Activated CD4-positive, alpha-beta memory T cell treated with anti-CD3 and anti-CD28 coated beads, Interleukin-2, amount 10 ng/mL, durations not matched to agents 7 days and 5 days (primary cell): ENCODE measurements around the gene SLX4IP. TPM values are rescaled to one million over a fixed set of nuclear protein-coding genes. Genes with fewer than 3 reads are reported as not detected.
A peak's percentile ranks its signal among the peaks of the same experiment; 100 is the strongest.

Experiments used
- CTCF ChIA-PET: fragments of 350-600 bp; sonication (Branson Sonifier 250); formaldehyde crosslinking; loops from one replicate; lab custom pipeline; 2021; ENCODE audit warnings: antibody characterized with exemption, inconsistent platforms; lab: Charles Lee
- POLR2A ChIA-PET: fragments of 350-600 bp; sonication (Branson Sonifier 250); formaldehyde crosslinking; loops from one replicate; lab custom pipeline; 2021; ENCODE audit warnings: antibody characterized with exemption; lab: Charles Lee
- DNase-seq: peaks from one replicate; pipeline ENCODE4 v3.0.0-alpha.2; 2020
- H3K27ac Mint-ChIP-seq: one replicate; pipeline ENCODE4 v1.8.0; 2021; ENCODE audit warnings: mild to moderate bottlenecking, mixed read lengths
- H3K27me3 Mint-ChIP-seq: one replicate; pipeline ENCODE4 v1.8.0; 2021; ENCODE audit warnings: mixed read lengths
- H3K36me3 Mint-ChIP-seq: one replicate; pipeline ENCODE4 v1.8.0; 2021; ENCODE audit warnings: low read depth, mixed read lengths
- H3K4me1 Mint-ChIP-seq: one replicate; pipeline ENCODE4 v1.8.0; 2021; ENCODE audit warnings: mixed read lengths
- H3K4me3 Mint-ChIP-seq: one replicate; pipeline ENCODE4 v1.8.0; 2021; ENCODE audit warnings: mild to moderate bottlenecking, mixed read lengths
- H3K9me3 Mint-ChIP-seq: one replicate; pipeline ENCODE4 v1.8.0; 2021; ENCODE audit warnings: mixed read lengths
- total RNA-seq, 2 experiments: library from RNA; stranded (reverse); gene quantifications; one replicate each; pipeline ENCODE4 v1.2.3, GENCODE V29; 2021

SLX4IP gene
- total RNA-seq, 2 experiments from 2014 or later = 6.2 TPM

GRCh38 chr20:10433014-10433622 is 2.0 kb upstream of the SLX4IP start:
- Mint-ChIP-seq H3K4me3 (peak overlapping the region; percentile 86), H3K36me3 (peaks cover 8% of the 10 kb centered on the region), H3K9me3 (no peaks in the 10 kb centered on the region), H3K27me3 (no peaks in the 10 kb centered on the region), H3K4me1 (peaks cover 71% of the 10 kb centered on the region), H3K27ac (peak overlapping the region; percentile 91)
- POLR2A ChIA-PET = interaction anchor here (0.9 to 3.0 kb wide), 7 partner anchors 12 to 835 kb away, joined by 3 to 33 read pairs (median 11); no protein-coding TSS in a partner anchor
- CTCF ChIA-PET = interaction anchor here (0.9 to 3.2 kb wide), 3 partner anchors 8 to 78 kb away, joined by 3 to 20 read pairs (median 4); no protein-coding TSS in a partner anchor
- DNase-seq = no peak

GRCh38 chr20:10433623-10434466 is 1.3 kb upstream of the SLX4IP start, which contains the start of gene MKKS:
TSS of gene MKKS (minus strand) at chr20:10434222. CDS start at chr20:10413514, 20,708 bp downstream.
- POLR2A ChIA-PET = interaction anchor here (0.9 to 3.0 kb wide), 15 partner anchors 9 to 834 kb away, joined by 3 to 33 read pairs (median 6); partner anchors contain the start of genes ANKEF1 and JAG1
- Mint-ChIP-seq H3K4me3 (peak within 1 kb of the TSS; percentile 86), H3K27ac (peak within 1 kb of the TSS; percentile 91), H3K9me3 (no peaks in the 10 kb centered on the region), H3K27me3 (no peaks in the 10 kb centered on the region), H3K4me1 (peaks cover 74% of the 10 kb centered on the region), H3K36me3 (peaks cover 8% of the 10 kb centered on the region)
- peak; percentile 86 for DNase-seq
- CTCF ChIA-PET = interaction anchor here (0.9 to 3.2 kb wide), 8 partner anchors 8 to 817 kb away, joined by 3 to 20 read pairs (median 3); partner anchors contain the start of gene ANKEF1

GRCh38 chr20:10434467-10434831 is 656 bp upstream of the SLX4IP start:
- Mint-ChIP-seq H3K4me3 (peak overlapping the region; percentile 86), H3K27me3 (no peaks in the 10 kb centered on the region), H3K9me3 (no peaks in the 10 kb centered on the region), H3K36me3 (peaks cover 8% of the 10 kb centered on the region), H3K4me1 (peaks cover 69% of the 10 kb centered on the region), H3K27ac (peak overlapping the region; percentile 91)
- ChIA-PET POLR2A (interaction anchor here (0.9 to 3.0 kb wide), 15 partner anchors 10 to 400 kb away, joined by 3 to 33 read pairs (median 6); partner anchors contain the start of genes ANKEF1 and JAG1), CTCF (interaction anchor here (0.9 to 3.2 kb wide), 8 partner anchors 9 to 818 kb away, joined by 3 to 20 read pairs (median 3); partner anchors contain the start of gene ANKEF1)
- peak; percentile 79 for DNase-seq

- Mint-ChIP-seq H3K9me3 (no peaks in the 10 kb centered on the region), H3K4me1 (peaks cover 58% of the 10 kb centered on the region), H3K36me3 (peaks cover 8% of the 10 kb centered on the region), H3K27me3 (no peaks in the 10 kb centered on the region), H3K27ac (no peak overlapping the region), H3K4me3 (peak overlapping the region; percentile 41)
- no peak for DNase-seq
- POLR2A ChIA-PET = interaction anchor here (0.9 to 3.0 kb wide), 4 partner anchors 9 to 238 kb away, joined by 3 to 19 read pairs (median 4); partner anchors contain the start of gene JAG1
- CTCF ChIA-PET = interaction anchor here (1.0 to 3.2 kb wide), 4 partner anchors 9 to 11 kb away, joined by 3 to 20 read pairs (median 4); no protein-coding TSS in a partner anchor
These were observed 1.1 kb downstream of the SLX4IP start for GRCh38 chr20:10436053-10436699.

GRCh38 chr20:10438217-10438616 is 3.1 kb downstream of the SLX4IP start:
- Mint-ChIP-seq H3K27ac (peak overlapping the region; percentile 39), H3K9me3 (no peaks in the 10 kb centered on the region), H3K36me3 (peaks cover 11% of the 10 kb centered on the region), H3K4me3 (peak overlapping the region; percentile 4), H3K27me3 (no peaks in the 10 kb centered on the region), H3K4me1 (peaks cover 46% of the 10 kb centered on the region)
- POLR2A ChIA-PET = no interaction called here
- CTCF ChIA-PET = interaction anchor here (1.0 kb wide), 1 partner anchor 11 kb away, joined by 4 read pairs; no protein-coding TSS in a partner anchor
- no peak for DNase-seq

GRCh38 chr20:10443936-10444335 is 8.8 kb downstream of the SLX4IP start:
- no peak overlapping the region for H3K27ac Mint-ChIP-seq
- H3K27me3 Mint-ChIP-seq = no peaks in the 10 kb centered on the region
- H3K4me1 Mint-ChIP-seq = peaks cover 35% of the 10 kb centered on the region
- POLR2A ChIA-PET = interaction anchor here (3.6 kb wide), 1 partner anchor 9 kb away, joined by 19 read pairs; the partner anchor contains the start of genes MKKS and SLX4IP
- no peak for DNase-seq
- CTCF ChIA-PET = interaction anchor here (1.5 kb wide), 1 partner anchor 17 kb away, joined by 5 read pairs; no protein-coding TSS in a partner anchor
- no peaks in the 10 kb centered on the region for H3K9me3 Mint-ChIP-seq
- peaks cover 17% of the 10 kb centered on the region for H3K36me3 Mint-ChIP-seq
- H3K4me3 Mint-ChIP-seq = no peak overlapping the region

- Mint-ChIP-seq H3K4me3 (no peak overlapping the region), H3K4me1 (peaks cover 35% of the 10 kb centered on the region), H3K36me3 (peaks cover 21% of the 10 kb centered on the region), H3K27ac (no peak overlapping the region), H3K9me3 (no peaks in the 10 kb centered on the region), H3K27me3 (no peaks in the 10 kb centered on the region)
- DNase-seq = no peak
- ChIA-PET CTCF (interaction anchor here (0.7 kb wide), 2 partner anchors 120 to 225 kb away, joined by 3 to 4 read pairs; no protein-coding TSS in a partner anchor), POLR2A (interaction anchor here (3.6 kb wide), 1 partner anchor 11 kb away, joined by 19 read pairs; the partner anchor contains the start of genes MKKS and SLX4IP)
These were observed 10.7 kb downstream of the SLX4IP start for GRCh38 chr20:10445758-10446157.

- POLR2A ChIA-PET = interaction anchor here (3.6 kb wide), 1 partner anchor 12 kb away, joined by 19 read pairs; the partner anchor contains the start of genes MKKS and SLX4IP
- H3K27me3 Mint-ChIP-seq = no peaks in the 10 kb centered on the region
- DNase-seq = peak; percentile 69
- no peaks in the 10 kb centered on the region for H3K9me3 Mint-ChIP-seq
- peaks cover 36% of the 10 kb centered on the region for H3K4me1 Mint-ChIP-seq
- H3K4me3 Mint-ChIP-seq = peak overlapping the region; percentile 66
- H3K27ac Mint-ChIP-seq = peak overlapping the region; percentile 81
- H3K36me3 Mint-ChIP-seq = peaks cover 23% of the 10 kb centered on the region
- CTCF ChIA-PET = interaction anchor here (1.6 kb wide), 1 partner anchor 11 kb away, joined by 6 read pairs; no protein-coding TSS in a partner anchor
These were observed 11.9 kb downstream of the SLX4IP start for GRCh38 chr20:10447028-10447427.

GRCh38 chr20:10448270-10449156 is 13.4 kb downstream of the SLX4IP start:
- POLR2A ChIA-PET = interaction anchor here (2.3 kb wide), 1 partner anchor 14 kb away, joined by 11 read pairs; the partner anchor contains the start of genes MKKS and SLX4IP
- H3K4me3 Mint-ChIP-seq = peak overlapping the region; percentile 1
- H3K36me3 Mint-ChIP-seq = peaks cover 18% of the 10 kb centered on the region
- H3K4me1 Mint-ChIP-seq = peaks cover 39% of the 10 kb centered on the region
- CTCF ChIA-PET = interaction anchor here (1.6 kb wide), 1 partner anchor 13 kb away, joined by 6 read pairs; no protein-coding TSS in a partner anchor
- no peak for DNase-seq
- H3K27me3 Mint-ChIP-seq = no peaks in the 10 kb centered on the region
- H3K9me3 Mint-ChIP-seq = no peaks in the 10 kb centered on the region
- peak overlapping the region; percentile 6 for H3K27ac Mint-ChIP-seq

GRCh38 chr20:10449270-10449669 is 14.2 kb downstream of the SLX4IP start:
- Mint-ChIP-seq H3K4me3 (no peak overlapping the region), H3K27me3 (no peaks in the 10 kb centered on the region), H3K36me3 (peaks cover 13% of the 10 kb centered on the region), H3K9me3 (no peaks in the 10 kb centered on the region), H3K4me1 (peaks cover 42% of the 10 kb centered on the region), H3K27ac (no peak overlapping the region)
- CTCF ChIA-PET = no interaction called here
- DNase-seq = no peak
- POLR2A ChIA-PET = interaction anchor here (2.3 kb wide), 1 partner anchor 15 kb away, joined by 11 read pairs; the partner anchor contains the start of genes MKKS and SLX4IP

- Mint-ChIP-seq H3K4me3 (peak overlapping the region; percentile 19), H3K4me1 (peaks cover 20% of the 10 kb centered on the region), H3K27me3 (no peaks in the 10 kb centered on the region), H3K36me3 (peaks cover 18% of the 10 kb centered on the region), H3K27ac (peak overlapping the region; percentile 48), H3K9me3 (peaks cover 4% of the 10 kb centered on the region)
- CTCF ChIA-PET = interaction anchor here (1.6 kb wide), 1 partner anchor 26 kb away, joined by 4 read pairs; no protein-coding TSS in a partner anchor
- POLR2A ChIA-PET = interaction anchor here (3.0 kb wide), 1 partner anchor 19 kb away, joined by 33 read pairs; the partner anchor contains the start of genes MKKS and SLX4IP
- DNase-seq = peak; percentile 58
These were observed 18.1 kb downstream of the SLX4IP start for GRCh38 chr20:10453241-10453640.
